ENCODE measurements around the gene P2RY12.

- TF ChIP-seq, protein P1, sequence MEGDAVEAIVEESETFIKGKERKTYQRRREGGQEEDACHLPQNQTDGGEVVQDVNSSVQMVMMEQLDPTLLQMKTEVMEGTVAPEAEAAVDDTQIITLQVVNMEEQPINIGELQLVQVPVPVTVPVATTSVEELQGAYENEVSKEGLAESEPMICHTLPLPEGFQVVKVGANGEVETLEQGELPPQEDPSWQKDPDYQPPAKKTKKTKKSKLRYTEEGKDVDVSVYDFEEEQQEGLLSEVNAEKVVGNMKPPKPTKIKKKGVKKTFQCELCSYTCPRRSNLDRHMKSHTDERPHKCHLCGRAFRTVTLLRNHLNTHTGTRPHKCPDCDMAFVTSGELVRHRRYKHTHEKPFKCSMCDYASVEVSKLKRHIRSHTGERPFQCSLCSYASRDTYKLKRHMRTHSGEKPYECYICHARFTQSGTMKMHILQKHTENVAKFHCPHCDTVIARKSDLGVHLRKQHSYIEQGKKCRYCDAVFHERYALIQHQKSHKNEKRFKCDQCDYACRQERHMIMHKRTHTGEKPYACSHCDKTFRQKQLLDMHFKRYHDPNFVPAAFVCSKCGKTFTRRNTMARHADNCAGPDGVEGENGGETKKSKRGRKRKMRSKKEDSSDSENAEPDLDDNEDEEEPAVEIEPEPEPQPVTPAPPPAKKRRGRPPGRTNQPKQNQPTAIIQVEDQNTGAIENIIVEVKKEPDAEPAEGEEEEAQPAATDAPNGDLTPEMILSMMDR (IDR thresholded peaks at IDR 0.05; ENCODE audit: poor library complexity, severe bottlenecking), result no peak
- TF ChIP-seq POLR2AphosphoS5 (IDR thresholded peaks at IDR 0.05), result no peak
- no peak for TF ChIP-seq EP300 (conservative IDR thresholded peaks at IDR 0.05; ENCODE audit: poor library complexity, severe bottlenecking)
- TF ChIP-seq EZH2 (IDR thresholded peaks at IDR 0.05; ENCODE audit: borderline replicate concordance, insufficient read depth, low read length, poor library complexity, severe bottlenecking), result no peak
- TF ChIP-seq RAD21 (conservative IDR thresholded peaks at IDR 0.05), result no peak
- TF ChIP-seq, protein P2, sequence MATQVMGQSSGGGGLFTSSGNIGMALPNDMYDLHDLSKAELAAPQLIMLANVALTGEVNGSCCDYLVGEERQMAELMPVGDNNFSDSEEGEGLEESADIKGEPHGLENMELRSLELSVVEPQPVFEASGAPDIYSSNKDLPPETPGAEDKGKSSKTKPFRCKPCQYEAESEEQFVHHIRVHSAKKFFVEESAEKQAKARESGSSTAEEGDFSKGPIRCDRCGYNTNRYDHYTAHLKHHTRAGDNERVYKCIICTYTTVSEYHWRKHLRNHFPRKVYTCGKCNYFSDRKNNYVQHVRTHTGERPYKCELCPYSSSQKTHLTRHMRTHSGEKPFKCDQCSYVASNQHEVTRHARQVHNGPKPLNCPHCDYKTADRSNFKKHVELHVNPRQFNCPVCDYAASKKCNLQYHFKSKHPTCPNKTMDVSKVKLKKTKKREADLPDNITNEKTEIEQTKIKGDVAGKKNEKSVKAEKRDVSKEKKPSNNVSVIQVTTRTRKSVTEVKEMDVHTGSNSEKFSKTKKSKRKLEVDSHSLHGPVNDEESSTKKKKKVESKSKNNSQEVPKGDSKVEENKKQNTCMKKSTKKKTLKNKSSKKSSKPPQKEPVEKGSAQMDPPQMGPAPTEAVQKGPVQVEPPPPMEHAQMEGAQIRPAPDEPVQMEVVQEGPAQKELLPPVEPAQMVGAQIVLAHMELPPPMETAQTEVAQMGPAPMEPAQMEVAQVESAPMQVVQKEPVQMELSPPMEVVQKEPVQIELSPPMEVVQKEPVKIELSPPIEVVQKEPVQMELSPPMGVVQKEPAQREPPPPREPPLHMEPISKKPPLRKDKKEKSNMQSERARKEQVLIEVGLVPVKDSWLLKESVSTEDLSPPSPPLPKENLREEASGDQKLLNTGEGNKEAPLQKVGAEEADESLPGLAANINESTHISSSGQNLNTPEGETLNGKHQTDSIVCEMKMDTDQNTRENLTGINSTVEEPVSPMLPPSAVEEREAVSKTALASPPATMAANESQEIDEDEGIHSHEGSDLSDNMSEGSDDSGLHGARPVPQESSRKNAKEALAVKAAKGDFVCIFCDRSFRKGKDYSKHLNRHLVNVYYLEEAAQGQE (IDR thresholded peaks at IDR 0.05; ENCODE audit: borderline replicate concordance), result no peak
- no peak for TF ChIP-seq MXI1 (conservative IDR thresholded peaks at IDR 0.05; ENCODE audit: poor library complexity, severe bottlenecking)
Observed at GRCh38 chr3:151303751-151304150, 80.8 kb downstream of the P2RY12 start.
